Stimulated activated CD4-positive, alpha-beta T cell treated with anti-CD3 and anti-CD28 coated beads, Interleukin-2, amount 100 ng/mL, for 4 hours (primary cell): ENCODE results near the gene CCNDBP1.
"Not testable (repeated sequence)": the region's sequence is repeated elsewhere in the genome, so short reads cannot be mapped to it uniquely, and the experiment has no call there.

Experiments used
- DNase-seq: peaks from one replicate; pipeline ENCODE4 v3.0.0-alpha.2; 2020; ENCODE audit warnings: low read depth

The CCNDBP1 gene

DNA sequence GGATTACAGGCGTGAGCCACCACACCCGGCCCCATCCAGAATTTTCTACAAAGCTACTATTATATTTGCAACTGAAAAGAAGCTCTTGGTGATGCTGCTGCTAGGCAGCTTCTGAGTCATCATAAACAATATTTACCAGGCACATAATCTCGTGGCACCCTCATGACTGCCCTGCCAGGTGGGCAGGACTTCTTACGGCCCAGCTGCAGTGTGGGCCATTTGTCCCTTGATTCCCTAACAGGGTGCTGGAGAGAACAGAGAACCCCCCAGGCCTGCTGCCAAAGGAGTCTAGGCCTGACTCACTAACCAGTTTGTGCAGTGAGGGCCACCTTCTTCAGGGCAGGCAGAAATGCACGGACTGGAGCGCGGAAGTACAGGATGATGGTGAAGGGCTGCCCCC lies 30.8 kb downstream of the CCNDBP1 start:
- no peak for DNase-seq

DNA sequence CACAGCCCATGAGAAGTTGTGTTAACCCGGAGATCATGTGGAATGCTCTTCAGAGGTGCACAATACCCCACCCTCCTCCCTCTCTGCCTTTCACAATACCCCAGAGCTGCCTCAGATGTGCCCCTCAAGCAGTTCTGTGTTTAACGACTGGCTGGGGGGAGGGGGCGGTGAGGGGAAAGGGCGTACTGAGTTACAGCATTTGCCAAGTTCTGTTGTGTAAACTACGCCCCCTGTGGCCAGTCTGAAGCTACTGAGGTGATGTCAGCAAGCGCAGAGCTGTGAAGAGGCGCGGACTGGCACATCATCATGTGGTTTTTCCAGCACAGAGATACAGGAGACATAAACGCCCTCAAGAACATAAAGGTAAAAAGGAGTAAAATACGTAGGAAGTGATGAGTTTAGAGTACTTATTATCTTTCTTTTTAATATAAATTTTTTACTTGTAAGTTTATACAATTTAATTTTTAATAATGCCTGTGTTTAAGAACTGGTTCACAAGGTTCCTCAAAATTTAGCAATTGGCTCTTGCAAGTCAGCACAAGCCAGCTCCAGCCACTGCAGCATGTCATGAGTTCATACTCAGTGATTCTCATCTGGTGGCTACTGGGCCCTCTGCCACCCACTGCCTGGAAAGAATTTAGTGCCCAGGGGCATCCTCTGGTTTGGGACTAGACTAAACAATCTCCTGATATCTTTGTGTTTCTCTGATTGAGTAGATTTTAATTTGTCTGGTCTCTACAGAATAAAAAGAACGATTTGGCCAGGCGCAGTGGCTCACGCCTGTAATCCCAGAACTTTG lies 33.9 kb downstream of the CCNDBP1 start:
- no peak for DNase-seq

DNA sequence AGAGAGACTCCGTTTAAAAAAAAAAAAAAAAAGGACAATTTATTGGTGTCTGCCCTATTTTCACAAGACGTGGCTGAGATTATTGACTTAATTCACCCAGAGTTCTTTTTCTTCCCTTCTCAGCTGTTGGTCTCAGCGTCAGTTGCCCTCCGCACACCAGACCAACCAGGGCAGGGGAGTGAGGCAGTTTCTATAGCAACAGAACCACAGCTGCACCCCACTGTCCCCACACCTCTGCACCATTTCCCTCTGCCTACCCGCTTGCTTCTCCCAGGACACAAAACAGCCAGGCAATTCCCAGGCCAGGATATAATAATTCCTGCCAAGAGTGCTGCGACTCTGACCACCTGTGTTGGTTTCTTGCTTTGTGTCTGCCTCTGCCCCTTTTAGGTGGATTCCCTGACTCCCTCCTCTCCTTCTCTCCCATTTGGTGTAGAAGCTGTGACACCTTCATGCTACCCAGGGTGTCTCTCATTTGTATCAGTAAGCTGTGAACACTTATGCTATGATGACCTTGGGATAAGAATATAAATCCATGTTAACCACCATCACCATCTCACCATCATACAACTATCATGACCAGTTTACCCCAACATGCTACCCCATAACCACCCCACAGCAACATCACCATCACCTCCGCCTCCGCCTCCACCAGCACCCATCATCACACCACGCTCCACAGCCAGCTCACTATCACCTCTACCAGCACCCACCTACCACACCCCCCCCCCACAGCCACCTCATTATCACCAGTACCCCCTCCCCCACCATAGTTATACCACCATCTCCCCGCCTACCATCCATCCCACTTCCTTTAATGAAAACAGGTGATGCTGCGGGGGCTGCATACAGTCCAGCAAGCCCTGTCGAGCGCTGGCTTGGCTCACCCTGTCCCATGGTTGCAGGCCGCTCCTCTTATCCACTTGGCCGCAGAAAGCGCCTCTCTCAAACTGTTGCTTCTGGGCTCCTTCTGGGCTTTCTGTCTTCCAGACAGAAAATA lies 35.0 kb downstream of the CCNDBP1 start:
- no peak for DNase-seq

DNA sequence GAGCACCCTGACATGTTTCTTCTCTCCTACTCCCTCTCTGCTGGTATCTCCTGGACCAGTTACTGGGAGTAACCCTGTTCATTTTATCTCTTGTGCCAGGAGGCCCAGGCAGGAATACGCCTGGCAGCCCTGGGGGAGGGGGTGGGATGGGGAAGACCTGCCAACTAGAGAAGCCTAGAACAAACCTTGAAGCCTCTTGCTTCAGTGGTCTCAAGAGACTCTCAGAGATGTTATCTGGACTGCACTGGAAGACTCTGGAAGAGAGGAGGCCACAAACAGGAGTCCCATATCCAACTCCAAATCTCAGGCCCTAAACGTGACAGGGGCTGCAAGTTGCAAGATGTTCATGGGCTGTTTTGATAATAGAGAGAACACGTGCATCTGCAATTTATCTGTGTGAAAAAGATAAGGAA lies 35.8 kb downstream of the CCNDBP1 start, which contains the start of gene EPB42:
TSS of gene EPB42 (minus strand) at position 28 of the 413 bp plus-strand sequence. CDS start 193 bp downstream, outside the sequence.
- no peak for DNase-seq

- no peak for DNase-seq
Measured at GRCh38 chr15:43221422-43221821, 36.2 kb downstream of the CCNDBP1 start.

GRCh38 chr15:43225201-43225949 lies 40.2 kb downstream of the CCNDBP1 start:
- peak; percentile 12 for DNase-seq

GRCh38 chr15:43225950-43226255 lies 40.7 kb downstream of the CCNDBP1 start:
- not testable (repeated sequence) for DNase-seq

GRCh38 chr15:43226436-43227305 lies 41.5 kb downstream of the CCNDBP1 start:
- DNase-seq, result no peak

DNA sequence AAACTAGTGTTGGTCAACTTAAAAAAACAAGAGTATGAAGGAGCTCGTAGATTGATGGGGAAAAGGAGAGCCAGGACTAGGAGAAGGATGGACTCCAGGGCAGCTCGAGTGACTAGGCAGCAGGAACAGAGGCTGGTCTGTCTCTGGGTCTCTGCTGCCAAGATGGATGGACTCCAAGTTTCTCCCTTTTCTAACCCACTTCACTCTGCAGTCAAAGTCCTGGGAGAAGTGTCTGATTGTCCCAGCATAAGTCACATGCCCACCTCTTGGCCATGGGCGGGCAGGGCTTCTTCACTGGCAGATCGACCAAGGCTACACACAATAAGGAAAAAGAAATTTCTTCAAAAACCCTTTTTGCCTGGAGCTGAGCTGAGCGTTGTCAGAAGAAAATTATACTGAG lies 44.8 kb downstream of the CCNDBP1 start:
- DNase-seq, result no peak

DNA sequence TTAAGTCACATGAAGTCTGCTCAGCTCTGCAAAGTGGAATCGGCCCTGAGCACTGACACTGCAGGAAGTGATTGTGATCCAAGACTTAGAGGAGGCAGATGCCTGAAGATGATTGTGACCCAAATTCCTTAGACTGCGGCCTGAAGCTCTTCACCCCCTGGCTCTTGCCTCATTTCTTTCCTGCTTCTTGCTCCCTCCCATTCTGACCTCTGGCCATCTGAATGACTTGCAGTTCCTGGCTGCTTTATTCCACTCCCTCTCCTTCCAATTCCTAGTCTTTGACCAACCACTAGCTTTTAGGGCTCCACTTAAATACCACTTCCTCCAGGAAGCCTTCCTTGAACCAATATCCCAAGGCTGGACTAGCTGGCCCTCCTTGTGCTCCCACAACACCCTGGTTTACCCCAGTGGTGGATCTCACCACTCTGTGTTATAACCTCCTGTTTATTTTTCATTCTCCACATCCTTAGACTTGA lies 45.5 kb downstream of the CCNDBP1 start:
- no peak for DNase-seq

DNA sequence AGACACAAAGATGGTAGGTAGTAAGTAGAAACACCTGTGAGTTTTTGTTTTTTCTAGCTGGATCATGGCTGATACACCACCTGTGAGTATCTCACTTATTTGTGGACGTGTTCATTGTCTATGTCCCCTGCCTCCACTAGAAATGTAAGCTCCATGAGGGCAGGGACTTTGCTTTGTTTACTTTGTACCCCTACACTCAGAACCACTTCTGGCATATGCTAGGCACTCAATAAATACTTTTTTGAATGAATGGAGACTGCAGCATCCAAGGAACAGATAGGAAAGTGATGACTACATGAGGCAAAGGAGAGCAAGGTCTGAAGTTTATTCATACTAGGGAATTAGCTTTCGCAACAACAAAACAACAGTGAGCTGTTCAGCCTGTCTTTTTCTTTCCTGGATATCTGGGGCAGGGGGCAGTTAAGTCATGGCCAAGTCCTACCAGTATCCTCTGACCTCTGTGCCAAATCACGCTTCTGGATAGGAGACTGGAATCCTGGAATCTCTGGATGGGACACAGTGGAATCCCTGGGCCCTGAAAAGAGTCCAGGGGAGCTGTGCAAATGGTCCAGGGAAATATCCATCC lies 47.2 kb downstream of the CCNDBP1 start:
- no peak for DNase-seq

DNA sequence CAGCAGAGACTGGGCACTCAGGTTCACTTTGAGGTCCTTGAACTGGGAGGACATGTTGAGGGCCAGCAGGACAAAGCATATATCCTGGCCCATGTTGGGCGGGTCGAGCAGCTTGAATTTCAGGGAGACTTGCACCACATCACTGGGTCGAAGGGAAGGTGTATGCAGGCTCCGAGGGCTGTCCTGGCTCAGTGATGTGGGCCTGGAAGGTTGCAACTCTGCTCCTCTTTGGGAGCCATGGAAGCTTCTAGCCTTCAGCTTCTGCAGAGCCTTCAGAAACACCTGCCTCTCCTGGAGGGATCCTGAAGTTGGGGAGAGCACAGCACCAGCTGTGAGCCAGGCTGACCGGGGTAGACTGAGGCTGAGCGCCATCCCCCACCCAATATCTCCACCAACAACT lies 50.3 kb downstream of the CCNDBP1 start:
- DNase-seq, result no peak

GRCh38 chr15:43237842-43238470 lies 52.8 kb downstream of the CCNDBP1 start:
- no peak for DNase-seq

DNA sequence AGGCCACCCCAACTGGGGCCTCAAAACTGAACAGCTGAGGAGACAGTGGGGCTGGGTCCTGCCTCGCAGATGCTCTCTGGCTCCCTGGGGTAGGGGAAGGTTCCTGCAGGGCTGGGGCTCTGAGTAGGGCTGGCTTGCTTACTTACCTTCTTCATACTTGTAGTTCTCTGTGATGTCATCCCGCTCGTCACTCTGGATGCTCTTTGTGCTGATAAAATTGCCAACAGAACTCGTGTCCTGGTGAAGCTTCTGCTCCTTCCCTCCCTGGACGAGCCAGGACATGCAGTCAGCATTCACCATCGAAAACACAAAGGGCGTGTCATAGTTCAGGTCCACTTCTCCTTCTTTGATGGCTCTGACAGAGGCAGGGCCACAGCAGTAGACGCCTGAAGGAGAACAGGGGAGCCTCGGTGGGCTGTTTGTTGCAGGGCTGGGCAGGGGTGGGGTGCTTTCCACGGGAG lies 53.5 kb downstream of the CCNDBP1 start:
- DNase-seq, result no peak

GRCh38 chr15:43239732-43240491 lies 54.7 kb downstream of the CCNDBP1 start:
- DNase-seq, result no peak

DNA sequence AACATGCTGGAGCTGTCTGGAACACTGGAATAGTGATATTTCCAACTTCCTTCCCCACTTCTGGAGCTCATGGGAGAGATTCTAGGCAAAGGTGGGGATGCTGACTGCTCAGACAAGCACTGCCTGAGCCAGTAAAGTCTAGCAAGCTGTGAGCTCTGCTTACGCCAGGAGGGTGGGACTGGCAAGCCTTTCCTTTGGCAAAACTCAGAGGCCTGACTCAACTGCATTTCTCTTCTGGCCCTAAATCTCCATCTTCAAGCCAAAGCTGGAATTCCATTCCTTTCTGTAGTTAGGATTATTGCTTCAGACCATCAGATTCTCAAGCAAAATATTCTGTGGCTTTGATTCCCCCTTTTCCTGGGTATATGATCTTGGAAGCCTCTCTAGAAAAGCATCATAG lies 55.9 kb downstream of the CCNDBP1 start:
- DNase-seq, result no peak

GRCh38 chr15:43242616-43243015 lies 57.4 kb downstream of the CCNDBP1 start:
- no peak for DNase-seq

DNA sequence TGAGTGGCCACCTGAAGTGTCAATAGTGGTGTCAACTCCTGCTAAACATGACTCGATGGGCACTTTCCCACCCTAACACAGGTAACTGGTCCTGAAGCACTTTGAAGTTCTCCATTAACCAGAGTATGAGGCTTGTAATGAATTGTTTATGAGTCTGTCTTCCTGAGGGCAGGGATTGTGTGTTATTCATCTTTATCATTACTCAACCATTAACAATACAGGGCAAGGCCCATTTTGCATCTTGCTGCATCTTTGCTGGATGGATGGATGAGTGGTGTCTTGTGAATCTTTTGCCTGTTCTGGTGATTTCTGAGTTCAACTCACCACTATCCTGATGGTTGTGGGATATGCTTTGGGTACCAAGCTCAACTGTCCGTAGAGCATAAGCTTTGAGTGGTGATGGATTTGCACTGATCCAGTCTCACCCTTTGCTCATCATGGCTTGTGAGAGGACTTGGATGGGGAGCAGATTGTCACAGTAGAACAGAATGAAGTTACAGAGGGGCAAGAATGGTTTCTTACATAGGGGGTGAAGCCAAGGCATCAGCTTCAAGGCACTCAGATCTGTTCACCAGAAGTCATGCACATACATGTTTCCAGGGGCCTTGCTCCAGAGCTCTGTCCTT lies 57.9 kb downstream of the CCNDBP1 start:
- no peak for DNase-seq

DNA sequence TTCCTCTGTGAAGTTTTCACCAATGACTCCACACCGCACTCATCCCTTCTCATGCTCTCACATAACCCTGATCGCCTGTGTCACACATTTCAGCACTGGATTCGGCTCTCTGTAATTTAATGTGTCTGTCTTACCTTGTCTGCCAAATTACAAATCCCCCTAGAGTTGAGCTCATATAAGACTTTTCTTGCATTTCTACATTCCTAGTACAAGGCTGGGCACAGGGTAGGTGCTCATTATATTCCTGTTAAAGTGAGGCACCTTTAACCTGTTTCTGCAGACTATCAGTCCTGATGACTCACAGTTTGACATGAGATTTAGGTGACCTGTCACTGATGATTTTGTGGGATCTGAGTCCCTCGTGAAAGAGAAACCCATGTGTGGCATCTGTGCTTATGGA lies 58.9 kb downstream of the CCNDBP1 start:
- DNase-seq, result no peak
